ES-I3 (cell line): ENCODE data around the gene PAPOLA.
"Not testable (repeated sequence)": the region's sequence is repeated elsewhere in the genome, so short reads cannot be mapped to it uniquely, and the experiment has no call there.

Experiments used
- H3K36me3 ChIP-seq: 2 replicates; pipeline ENCODE4 v1.6.1; 2013; ENCODE audit warnings: mild to moderate bottlenecking, low read length, control low read depth, moderate library complexity; ENCODE audit not compliant: insufficient read depth
- H3K4me1 ChIP-seq: 2 replicates; pipeline ENCODE4 v1.6.1; 2013; ENCODE audit warnings: mild to moderate bottlenecking, control low read depth, low read length; ENCODE audit not compliant: insufficient read depth
- H3K9ac ChIP-seq: 2 replicates; pipeline ENCODE4 v1.6.1; 2013; ENCODE audit warnings: low read depth, mild to moderate bottlenecking, low read length, moderate library complexity
- H3K9me3 ChIP-seq: 2 replicates; pipeline ENCODE4 v1.6.1; 2013; ENCODE audit warnings: mild to moderate bottlenecking, low read length, moderate library complexity; ENCODE audit not compliant: control insufficient read depth, insufficient read depth

The PAPOLA gene

DNA sequence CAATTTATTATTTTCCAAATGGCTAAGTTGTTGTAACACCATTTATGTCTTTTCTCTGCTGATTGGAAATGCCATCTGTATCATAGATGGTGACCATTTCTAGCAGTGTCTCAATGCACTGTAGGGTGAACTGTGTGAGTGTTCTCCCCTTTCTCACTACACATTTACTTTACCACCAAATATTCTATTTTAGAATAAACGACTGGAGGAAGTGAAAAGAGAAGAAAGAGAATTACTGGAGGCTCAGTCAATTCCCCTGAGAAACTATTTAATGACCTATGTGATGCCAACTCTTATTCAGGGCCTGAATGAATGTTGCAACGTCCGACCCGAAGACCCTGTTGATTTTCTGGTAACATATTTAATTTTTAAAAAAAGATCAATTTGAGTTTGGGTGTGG, 15.5 kb upstream of the PAPOLA start:
- Histone ChIP-seq H3K4me1 (no peaks in the 10 kb centered on the region), H3K9ac (no peak overlapping the region), H3K9me3 (no peaks in the 10 kb centered on the region), H3K36me3 (no peaks in the 10 kb centered on the region)

DNA sequence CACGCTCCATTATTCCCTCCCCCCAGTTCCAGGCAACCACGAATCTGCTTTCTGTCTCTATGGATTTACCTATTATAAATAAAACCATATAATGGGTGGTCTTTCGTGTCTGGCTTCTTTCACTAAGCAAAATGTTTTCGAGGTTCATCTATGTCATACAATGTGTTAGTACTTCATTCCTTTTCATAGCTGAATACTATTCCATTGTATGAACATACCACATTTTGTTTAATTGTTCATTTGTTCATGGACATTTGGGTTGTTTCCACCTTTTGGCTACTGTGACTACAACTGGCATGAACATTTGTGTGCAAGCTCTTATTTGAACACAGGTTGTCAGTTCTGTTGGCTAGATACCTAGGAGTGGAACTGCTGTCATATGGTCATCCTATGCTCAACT, 12.9 kb upstream of the PAPOLA start:
- no peak overlapping the region for H3K9ac ChIP-seq
- no peaks in the 10 kb centered on the region for H3K9me3 ChIP-seq
- H3K36me3 ChIP-seq: no peaks in the 10 kb centered on the region
- H3K4me1 ChIP-seq: no peaks in the 10 kb centered on the region

GRCh38 chr14:96493178-96493577, 9.0 kb upstream of the PAPOLA start:
- Histone ChIP-seq H3K9ac (no peak overlapping the region), H3K4me1 (no peaks in the 10 kb centered on the region), H3K9me3 (no peaks in the 10 kb centered on the region), H3K36me3 (no peaks in the 10 kb centered on the region)

DNA sequence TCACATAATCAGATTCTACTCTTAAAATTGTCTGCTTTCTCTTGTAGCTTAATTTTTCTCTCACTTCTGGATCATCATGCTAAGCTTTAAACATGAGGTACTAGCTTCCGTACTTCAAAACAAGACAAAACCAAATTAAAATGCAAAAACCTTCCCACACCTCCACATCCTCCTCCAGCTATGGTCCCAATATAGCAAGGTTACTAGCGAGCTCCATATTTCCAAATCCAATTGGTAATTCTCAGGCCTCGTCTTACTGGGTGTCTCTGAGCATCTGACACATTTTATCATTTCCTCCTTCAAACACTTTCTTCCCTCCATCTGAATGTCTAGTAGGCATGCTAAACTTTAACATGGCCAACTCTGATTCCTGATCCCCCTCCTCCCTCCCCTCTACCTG, 7.9 kb upstream of the PAPOLA start:
- H3K9me3 ChIP-seq: no peaks in the 10 kb centered on the region
- no peak overlapping the region for H3K9ac ChIP-seq
- no peaks in the 10 kb centered on the region for H3K4me1 ChIP-seq
- no peaks in the 10 kb centered on the region for H3K36me3 ChIP-seq

DNA sequence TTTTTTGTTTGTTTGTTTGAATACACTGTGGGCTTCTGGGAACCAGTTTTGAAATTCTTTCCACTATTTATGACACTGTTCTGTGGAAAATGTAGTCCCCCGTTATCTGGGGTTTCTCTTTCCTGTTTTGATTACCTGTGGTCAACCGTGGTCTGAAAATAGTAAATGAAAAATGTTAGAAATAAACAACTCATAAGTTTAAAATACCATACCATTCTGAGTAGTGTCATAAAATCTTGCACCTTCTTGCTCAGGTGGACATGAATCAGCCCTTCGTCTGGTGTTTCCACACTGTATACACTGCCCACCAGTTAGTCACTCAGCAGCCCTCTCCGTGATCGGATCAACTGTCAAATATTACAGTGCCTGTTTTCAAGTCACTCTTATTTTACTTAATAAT, 5.1 kb upstream of the PAPOLA start:
- no peaks in the 10 kb centered on the region for H3K36me3 ChIP-seq
- H3K9me3 ChIP-seq: no peaks in the 10 kb centered on the region
- H3K9ac ChIP-seq: no peak overlapping the region
- no peaks in the 10 kb centered on the region; the same call in 1 of the 2 replicates for H3K4me1 ChIP-seq

DNA sequence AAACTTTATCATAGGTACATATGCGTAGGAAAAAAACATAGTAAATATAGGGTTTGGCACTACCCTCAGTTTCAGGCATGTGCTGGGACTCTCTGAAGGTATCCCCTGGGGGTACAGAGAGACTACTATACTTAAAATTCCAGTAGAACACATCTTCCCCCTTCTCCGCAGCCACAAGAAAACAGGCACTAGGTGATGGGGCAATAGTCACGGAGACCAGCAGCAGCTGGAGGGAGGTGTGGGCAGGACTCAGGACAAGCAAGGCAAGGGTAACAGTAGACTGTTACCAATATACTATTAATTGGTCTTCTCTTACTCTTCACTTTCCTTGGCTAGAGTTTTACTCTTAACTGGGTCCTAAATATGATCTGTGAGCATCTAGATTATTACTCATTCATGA, 4.6 kb upstream of the PAPOLA start:
- no peak overlapping the region for H3K9ac ChIP-seq
- H3K9me3 ChIP-seq: no peaks in the 10 kb centered on the region
- no peaks in the 10 kb centered on the region for H3K36me3 ChIP-seq
- no peaks in the 10 kb centered on the region; the same call in 1 of the 2 replicates for H3K4me1 ChIP-seq

- H3K9ac ChIP-seq: peak overlapping the region; percentile 91
- H3K9me3 ChIP-seq: no peaks in the 10 kb centered on the region
- H3K36me3 ChIP-seq: no peaks in the 10 kb centered on the region
- peaks cover 14% of the 10 kb centered on the region for H3K4me1 ChIP-seq
Observed at GRCh38 chr14:96501217-96501739, 904 bp upstream of the PAPOLA start.

GRCh38 chr14:96502621-96503305, 581 bp downstream of the PAPOLA start:
- Histone ChIP-seq H3K4me1 (peaks cover 14% of the 10 kb centered on the region), H3K36me3 (no peaks in the 10 kb centered on the region), H3K9ac (peak overlapping the region; percentile 91), H3K9me3 (no peaks in the 10 kb centered on the region)

- Histone ChIP-seq H3K36me3 (no peaks in the 10 kb centered on the region), H3K9me3 (no peaks in the 10 kb centered on the region), H3K9ac (peak overlapping the region; percentile 91), H3K4me1 (peaks cover 14% of the 10 kb centered on the region)
Observed at GRCh38 chr14:96503306-96503679, 1.1 kb downstream of the PAPOLA start.

DNA sequence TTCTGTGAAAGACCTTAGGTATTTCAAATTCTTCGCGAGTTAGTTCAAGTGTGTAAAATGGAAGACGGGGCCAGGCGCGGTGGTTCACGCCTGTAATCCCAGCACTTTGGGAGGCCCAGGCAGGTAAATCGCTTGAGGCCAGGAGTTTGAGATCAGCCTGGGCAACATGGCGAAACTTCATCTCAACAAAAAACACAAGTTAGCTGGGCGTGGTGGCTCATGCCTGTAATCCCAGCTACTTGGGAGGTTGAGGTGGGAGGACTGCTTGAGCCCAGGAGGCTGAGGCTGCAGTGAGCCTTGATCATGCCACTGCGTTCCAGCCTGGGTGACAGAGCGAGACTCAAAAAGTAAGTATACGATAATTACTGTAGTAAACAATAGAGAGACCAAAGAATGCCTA, 2.2 kb downstream of the PAPOLA start:
- H3K9me3 ChIP-seq, H3K36me3 ChIP-seq, H3K9ac ChIP-seq: not testable (repeated sequence)
- H3K4me1 ChIP-seq: peaks cover 15% of the 10 kb centered on the region

DNA sequence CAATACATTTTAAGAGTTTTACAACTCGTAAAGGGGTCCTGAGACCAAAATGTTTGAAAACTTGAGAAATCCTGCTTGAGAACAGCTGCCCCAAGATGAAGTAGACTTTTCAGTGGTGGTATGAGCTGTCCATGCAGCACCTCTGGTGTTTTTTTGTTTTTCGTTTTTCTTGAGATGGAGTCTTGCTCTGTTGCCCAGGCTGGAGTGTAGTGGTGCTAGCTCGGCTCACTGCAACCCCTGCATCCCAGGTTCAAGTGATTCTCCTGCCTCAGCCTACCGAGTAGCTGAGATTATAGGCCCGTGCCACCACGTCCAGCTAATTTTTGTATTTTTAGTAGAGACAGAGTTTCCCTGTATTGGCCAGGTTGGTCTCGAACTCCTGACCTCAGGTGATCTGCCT, 5.5 kb downstream of the PAPOLA start:
- Histone ChIP-seq H3K9me3 (no peaks in the 10 kb centered on the region), H3K9ac (no peak overlapping the region), H3K36me3 (no peaks in the 10 kb centered on the region), H3K4me1 (peaks cover 36% of the 10 kb centered on the region)

- H3K36me3 ChIP-seq: no peaks in the 10 kb centered on the region
- H3K4me1 ChIP-seq: peaks cover 47% of the 10 kb centered on the region
- H3K9ac ChIP-seq: no peak overlapping the region
- H3K9me3 ChIP-seq: no peaks in the 10 kb centered on the region
Observed at GRCh38 chr14:96508900-96509299, 6.7 kb downstream of the PAPOLA start.

- no peaks in the 10 kb centered on the region for H3K36me3 ChIP-seq
- H3K9ac ChIP-seq: no peak overlapping the region
- peaks cover 48% of the 10 kb centered on the region for H3K4me1 ChIP-seq
- no peaks in the 10 kb centered on the region for H3K9me3 ChIP-seq
Observed at GRCh38 chr14:96509457-96510090, 7.4 kb downstream of the PAPOLA start.

DNA sequence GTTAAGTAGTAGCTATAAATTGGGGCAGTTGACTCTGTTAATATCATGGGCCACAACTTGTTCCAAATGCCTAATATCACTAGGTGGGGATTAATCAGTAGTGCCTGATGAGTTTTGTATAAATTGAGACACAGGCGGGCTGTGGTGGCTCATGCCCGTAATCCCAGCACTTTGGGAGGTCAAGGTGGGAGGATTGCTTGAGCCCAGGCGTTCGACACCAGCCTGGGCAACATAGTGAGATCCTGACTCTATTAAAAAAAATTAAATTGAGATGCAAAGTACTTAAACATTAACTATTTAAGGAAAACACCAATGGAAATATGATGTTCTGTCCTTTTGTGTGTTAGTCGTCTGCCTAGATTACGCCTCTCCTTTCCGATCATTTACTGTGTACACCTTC, 9.0 kb downstream of the PAPOLA start:
- no peak overlapping the region for H3K9ac ChIP-seq
- no peaks in the 10 kb centered on the region for H3K36me3 ChIP-seq
- H3K4me1 ChIP-seq: peaks cover 44% of the 10 kb centered on the region
- H3K9me3 ChIP-seq: no peaks in the 10 kb centered on the region

DNA sequence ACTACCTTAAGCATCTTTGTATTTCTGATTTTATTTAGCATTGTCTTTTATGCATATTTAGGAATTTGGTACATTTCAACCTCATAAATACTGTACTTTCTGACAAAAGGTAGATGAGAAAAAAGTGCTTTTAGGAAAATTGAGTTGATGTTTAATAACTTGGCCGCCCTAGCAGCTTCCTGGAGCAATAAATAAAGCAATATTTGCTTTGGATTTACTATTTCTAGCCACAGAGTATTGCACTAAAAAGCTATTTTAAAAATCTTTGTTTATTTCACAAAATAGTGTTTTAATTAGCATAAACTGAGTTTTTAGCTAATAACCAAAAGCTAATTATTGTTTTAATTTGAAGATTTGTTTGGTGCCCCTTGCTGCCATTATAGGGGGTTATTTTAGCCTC, 9.5 kb downstream of the PAPOLA start:
- Histone ChIP-seq H3K36me3 (no peaks in the 10 kb centered on the region), H3K9me3 (no peaks in the 10 kb centered on the region), H3K4me1 (peaks cover 45% of the 10 kb centered on the region), H3K9ac (no peak overlapping the region)
